ENCODE measurements around the gene LYPD3.
A peak's percentile ranks its signal among the peaks of the same experiment; 100 is the strongest.
"Not testable (repeated sequence)": the region's sequence is repeated elsewhere in the genome, so short reads cannot be mapped to it uniquely, and the experiment has no call there.

LYPD3 gene

GRCh38 chr19:43441716-43442115 is 23.7 kb downstream of the LYPD3 start:
- POLR2A ChIA-PET (ENCODE audit: low non-redundant PET): no interaction called here

GRCh38 chr19:43439709-43440063 is 25.7 kb downstream of the LYPD3 start:
- CTCF ChIA-PET: interaction anchor here (1.5 kb wide), 1 partner anchor 80 kb away, joined by 6 read pairs; no protein-coding TSS in a partner anchor
- POLR2A ChIA-PET (ENCODE audit: low non-redundant PET): no interaction called here
- no peak for TF ChIP-seq CTCF (conservative IDR thresholded peaks at IDR 0.05; ENCODE audit: low read depth)
- H3K27ac ChIP-seq: peak overlapping the region; percentile 83
- no peak for DNase-seq (ENCODE audit: low spot score)

More at GRCh38 chr19:43441716-43442115, 23.7 kb downstream of the LYPD3 start:
- CTCF ChIA-PET: interaction anchor here (1.1 kb wide), 1 partner anchor 9 kb away, joined by 3 read pairs; no protein-coding TSS in a partner anchor
- no peak for DNase-seq (ENCODE audit: low spot score)
- no peak for TF ChIP-seq CTCF (conservative IDR thresholded peaks at IDR 0.05; ENCODE audit: low read depth)
- H3K27ac ChIP-seq: no peak overlapping the region

- ChIA-PET CTCF (interaction anchor here (0.6 to 1.5 kb wide), 7 partner anchors 8 to 768 kb away, joined by 3 to 6 read pairs (median 3); no protein-coding TSS in a partner anchor), POLR2A (ENCODE audit: low non-redundant PET) (no interaction called here)
- H3K27ac ChIP-seq: peak overlapping the region; percentile 83
- peak; percentile 61 for DNase-seq (ENCODE audit: low spot score)
- TF ChIP-seq CTCF (conservative IDR thresholded peaks at IDR 0.05; ENCODE audit: low read depth): no peak
Measured at GRCh38 chr19:43439032-43439708, 26.2 kb downstream of the LYPD3 start.

DNA sequence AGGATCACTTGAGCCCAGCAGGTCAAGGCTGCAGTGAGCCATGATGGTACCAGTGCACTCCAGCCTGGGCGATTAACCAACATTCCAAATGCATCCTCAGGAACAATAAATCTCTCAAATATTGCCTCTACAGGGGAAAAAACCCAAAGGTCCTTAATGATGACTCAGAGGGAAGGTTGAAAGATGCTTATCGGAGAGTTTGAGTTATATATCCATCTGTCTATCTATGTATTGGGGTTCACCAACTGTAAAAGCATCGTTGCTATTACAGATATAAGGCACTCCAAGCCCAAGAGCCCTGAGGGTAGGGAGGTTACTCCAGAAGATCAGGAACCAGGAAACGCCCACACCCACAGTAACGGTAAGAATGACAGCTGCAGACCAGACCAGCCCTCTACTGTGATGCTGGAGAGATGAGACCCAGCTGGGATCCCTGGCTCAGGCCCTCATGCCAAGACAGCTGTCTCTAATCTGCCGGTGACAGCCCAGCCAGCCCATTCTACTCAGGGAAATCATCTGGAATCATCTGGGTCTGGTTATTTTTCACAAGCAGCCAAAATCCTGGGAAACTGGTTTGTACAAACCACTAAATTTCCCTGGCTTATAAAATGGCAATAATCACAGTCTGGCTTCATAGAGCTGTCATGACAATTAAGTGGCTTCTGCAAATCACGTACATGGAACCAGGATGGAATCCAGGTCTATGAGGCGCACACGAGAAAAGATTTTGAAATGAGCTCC is 26.9 kb downstream of the LYPD3 start:
- TF ChIP-seq CTCF (conservative IDR thresholded peaks at IDR 0.05; ENCODE audit: low read depth): no peak
- DNase-seq (ENCODE audit: low spot score): peak; percentile 29
- POLR2A ChIA-PET (ENCODE audit: low non-redundant PET): no interaction called here
- peak overlapping the region; percentile 83 for H3K27ac ChIP-seq
- CTCF ChIA-PET: interaction anchor here (0.6 to 0.8 kb wide), 6 partner anchors 8 to 767 kb away, joined by 3 to 6 read pairs (median 3); no protein-coding TSS in a partner anchor

DNA sequence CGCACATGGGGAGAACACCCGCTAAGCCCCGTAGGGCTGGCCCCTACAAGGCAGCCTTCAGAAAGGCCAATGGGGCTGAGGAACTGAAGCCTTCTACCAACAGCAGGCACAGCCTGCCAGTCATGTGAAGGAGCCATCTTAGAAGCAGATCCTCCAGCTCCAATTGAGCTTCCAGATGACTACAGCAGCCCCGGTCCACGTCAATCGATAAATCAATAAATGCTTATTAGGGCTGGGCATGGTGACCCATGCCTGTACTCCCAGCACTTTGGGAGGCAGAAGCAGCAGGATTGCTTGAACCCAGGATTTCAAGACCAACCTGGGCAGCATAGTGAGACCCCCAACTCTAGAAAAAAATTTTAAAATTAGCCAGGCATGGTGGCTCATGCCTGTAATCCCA is 27.7 kb downstream of the LYPD3 start:
- TF ChIP-seq CTCF (conservative IDR thresholded peaks at IDR 0.05; ENCODE audit: low read depth): no peak
- peak overlapping the region; percentile 83 for H3K27ac ChIP-seq
- POLR2A ChIA-PET (ENCODE audit: low non-redundant PET): no interaction called here
- CTCF ChIA-PET: no interaction called here
- DNase-seq (ENCODE audit: low spot score): no peak

DNA sequence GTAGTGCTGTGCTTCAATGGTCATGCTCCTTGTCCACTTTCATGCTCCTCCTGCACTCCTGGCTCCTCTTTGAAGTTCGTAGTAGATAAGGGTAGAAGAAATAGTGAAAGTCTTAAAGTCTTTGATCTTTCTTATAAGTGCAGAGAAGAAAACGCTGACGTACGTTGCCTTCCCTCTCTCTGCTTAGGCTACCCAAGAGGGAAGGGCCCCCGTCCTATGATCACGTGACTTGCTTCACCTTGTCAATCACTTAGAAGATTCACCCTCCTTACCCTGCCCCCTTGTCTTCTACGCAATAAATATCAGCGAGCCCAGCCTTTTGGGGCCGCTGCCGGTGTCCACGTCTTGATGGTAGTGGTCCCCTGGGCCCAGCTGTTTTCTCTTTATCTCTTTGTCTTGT is 28.1 kb downstream of the LYPD3 start:
- DNase-seq (ENCODE audit: low spot score); CTCF ChIA-PET: not testable (repeated sequence)
- POLR2A ChIA-PET (ENCODE audit: low non-redundant PET): interaction anchor here (0.6 kb wide), 1 partner anchor 76 kb away, joined by 4 read pairs; no protein-coding TSS in a partner anchor
- peak overlapping the region; percentile 83 for H3K27ac ChIP-seq

- no peak overlapping the region for H3K27ac ChIP-seq
- ChIA-PET CTCF (interaction anchor here (1.3 kb wide), 1 partner anchor 83 kb away, joined by 3 read pairs; no protein-coding TSS in a partner anchor), POLR2A (ENCODE audit: low non-redundant PET) (no interaction called here)
- DNase-seq (ENCODE audit: low spot score): no peak
- TF ChIP-seq CTCF (conservative IDR thresholded peaks at IDR 0.05; ENCODE audit: low read depth): no peak
Measured at GRCh38 chr19:43435775-43436174, 29.6 kb downstream of the LYPD3 start.

Data from RWPE1 (cell line).